ENCODE data around the gene DCLK3.

Gene DCLK3

GRCh38 chr3:36803091-36803791, 38.9 kb upstream of the DCLK3 start:
- Histone ChIP-seq H3K27me3 (no peaks in the 10 kb centered on the region), H3K4me3 (ENCODE audit: low read depth in 1 of 2, low read length in 1 of 2) (no peak overlapping the region), H3K27ac (no peak overlapping the region), H3K36me3 (no peaks in the 10 kb centered on the region), H3K9me3 (no peaks in the 10 kb centered on the region), H3K4me1 (ENCODE audit: control insufficient read depth in 1 of 2, insufficient read depth in 1 of 2, low read depth in 1 of 2, low read length in 1 of 2) (no peaks in the 10 kb centered on the region)
- TF ChIP-seq CTCF (IDR thresholded peaks at IDR 0.05): no peak

GRCh38 chr3:36800533-36801116, 36.3 kb upstream of the DCLK3 start:
- Histone ChIP-seq H3K4me1 (ENCODE audit: control insufficient read depth in 1 of 2, insufficient read depth in 1 of 2, low read depth in 1 of 2, low read length in 1 of 2) (no peaks in the 10 kb centered on the region), H3K4me3 (ENCODE audit: low read depth in 1 of 2, low read length in 1 of 2) (no peak overlapping the region), H3K36me3 (no peaks in the 10 kb centered on the region), H3K27ac (no peak overlapping the region), H3K27me3 (no peaks in the 10 kb centered on the region), H3K9me3 (no peaks in the 10 kb centered on the region)
- no peak for TF ChIP-seq CTCF (IDR thresholded peaks at IDR 0.05)

- no peaks in the 10 kb centered on the region for H3K9me3 ChIP-seq
- no peaks in the 10 kb centered on the region for H3K4me1 ChIP-seq (ENCODE audit: control insufficient read depth in 1 of 2, insufficient read depth in 1 of 2, low read depth in 1 of 2, low read length in 1 of 2)
- no peak for TF ChIP-seq CTCF (IDR thresholded peaks at IDR 0.05)
- no peaks in the 10 kb centered on the region for H3K36me3 ChIP-seq
- no peak overlapping the region for H3K4me3 ChIP-seq (ENCODE audit: low read depth in 1 of 2, low read length in 1 of 2)
- H3K27ac ChIP-seq: no peak overlapping the region
- no peaks in the 10 kb centered on the region for H3K27me3 ChIP-seq
Observed at GRCh38 chr3:36796881-36797280, 32.5 kb upstream of the DCLK3 start.

GRCh38 chr3:36796161-36796560, 31.8 kb upstream of the DCLK3 start:
- no peaks in the 10 kb centered on the region for H3K36me3 ChIP-seq
- no peak for TF ChIP-seq CTCF (IDR thresholded peaks at IDR 0.05)
- no peaks in the 10 kb centered on the region for H3K9me3 ChIP-seq
- H3K27me3 ChIP-seq: no peaks in the 10 kb centered on the region
- H3K4me1 ChIP-seq (ENCODE audit: control insufficient read depth in 1 of 2, insufficient read depth in 1 of 2, low read depth in 1 of 2, low read length in 1 of 2): no peaks in the 10 kb centered on the region
- no peak overlapping the region for H3K27ac ChIP-seq
- H3K4me3 ChIP-seq (ENCODE audit: low read depth in 1 of 2, low read length in 1 of 2): no peak overlapping the region

- no peak for TF ChIP-seq CTCF (IDR thresholded peaks at IDR 0.05)
- Histone ChIP-seq H3K4me3 (ENCODE audit: low read depth in 1 of 2, low read length in 1 of 2) (no peak overlapping the region), H3K27me3 (no peaks in the 10 kb centered on the region), H3K4me1 (ENCODE audit: control insufficient read depth in 1 of 2, insufficient read depth in 1 of 2, low read depth in 1 of 2, low read length in 1 of 2) (no peaks in the 10 kb centered on the region), H3K27ac (no peak overlapping the region), H3K36me3 (no peaks in the 10 kb centered on the region), H3K9me3 (no peaks in the 10 kb centered on the region)
Observed at GRCh38 chr3:36795622-36796021, 31.3 kb upstream of the DCLK3 start.
